ENCODE measurements around the gene MOV10L1.
A peak's percentile ranks its signal among the peaks of the same experiment; 100 is the strongest.

MOV10L1 gene

GRCh38 chr22:50189849-50190181 is 100.0 kb downstream of the MOV10L1 start:
- DNase-seq (ENCODE audit: low spot score): no peak

- DNase-seq (ENCODE audit: low spot score): peak; percentile 78
These were observed 100.6 kb downstream of the MOV10L1 start for GRCh38 chr22:50190182-50190940.

- DNase-seq (ENCODE audit: low spot score): no peak
These were observed 101.3 kb downstream of the MOV10L1 start for GRCh38 chr22:50190941-50191741.

- no peak for DNase-seq (ENCODE audit: low spot score)
These were observed 102.8 kb downstream of the MOV10L1 start for GRCh38 chr22:50192436-50193204.

GRCh38 chr22:50193621-50194020 is 103.8 kb downstream of the MOV10L1 start:
- DNase-seq (ENCODE audit: low spot score): no peak

GRCh38 chr22:50194037-50194805 is 104.4 kb downstream of the MOV10L1 start:
- DNase-seq (ENCODE audit: low spot score): no peak

GRCh38 chr22:50196256-50196655 is 106.5 kb downstream of the MOV10L1 start:
- no peak for DNase-seq (ENCODE audit: low spot score)

- DNase-seq (ENCODE audit: low spot score): no peak
These were observed 107.4 kb downstream of the MOV10L1 start for GRCh38 chr22:50197000-50197800.

GRCh38 chr22:50197856-50198623 is 108.2 kb downstream of the MOV10L1 start:
- DNase-seq (ENCODE audit: low spot score): no peak

GRCh38 chr22:50198624-50199017 is 108.8 kb downstream of the MOV10L1 start:
- no peak for DNase-seq (ENCODE audit: low spot score)

GRCh38 chr22:50199251-50199721 is 109.5 kb downstream of the MOV10L1 start:
- no peak for DNase-seq (ENCODE audit: low spot score)

- DNase-seq (ENCODE audit: low spot score): no peak
These were observed 110.1 kb downstream of the MOV10L1 start for GRCh38 chr22:50199829-50200460.

- peak; percentile 99 for DNase-seq (ENCODE audit: low spot score)
These were observed 110.8 kb downstream of the MOV10L1 start, which contains the start of gene SELENOO for GRCh38 chr22:50200461-50201190. TSS of gene SELENOO (plus strand) at chr22:50201011. CDS start at chr22:50201037, 26 bp downstream.

- DNase-seq (ENCODE audit: low spot score): peak; percentile 79
These were observed 111.7 kb downstream of the MOV10L1 start for GRCh38 chr22:50201191-50202129.

- no peak for DNase-seq (ENCODE audit: low spot score)
These were observed 112.4 kb downstream of the MOV10L1 start for GRCh38 chr22:50202130-50202666.

- DNase-seq (ENCODE audit: low spot score): no peak
These were observed 113.5 kb downstream of the MOV10L1 start for GRCh38 chr22:50203288-50203687.

GRCh38 chr22:50204571-50204970 is 114.8 kb downstream of the MOV10L1 start:
- DNase-seq (ENCODE audit: low spot score): no peak

Data from D341Med (cell line).